ENCODE measurements around the gene GHDC. TPM values are rescaled to one million over a fixed set of nuclear protein-coding genes. Genes with fewer than 3 reads are reported as not detected.

The GHDC gene
- polyA plus RNA-seq, 6 donors from 2014 or later = 21.9 to 32.7 (median 26.2) TPM

GRCh38 chr17:42185621-42185930 lies 8.7 kb downstream of the GHDC start:
- DNase-seq (no peak), ATAC-seq (ENCODE audit: low read depth in 2 of 2) (no peak)
- Mint-ChIP-seq H3K4me1 (peaks cover 36 to 46% (median 39%) of the 10 kb centered on the region in 3 donors), H3K4me3 (peak overlapping the region in 4 of 8 donors; percentile 87 to 96 (median 89)), H3K36me3 (no peaks in the 10 kb centered on the region), H3K27me3 (no peaks in the 10 kb centered on the region), H3K27ac (peak overlapping the region in 2 of 6 donors; percentile 29 to 39), H3K9me3 (peaks cover 0 to 1% (median 0%) of the 10 kb centered on the region in 7 donors)

GRCh38 chr17:42184713-42185620 lies 9.3 kb downstream of the GHDC start, which contains the start of gene HCRT:
TSS of gene HCRT (minus strand) at chr17:42185452. CDS start at chr17:42185365, 87 bp downstream.
- no peaks in the 10 kb centered on the region for H3K27me3 Mint-ChIP-seq
- H3K36me3 Mint-ChIP-seq = no peaks in the 10 kb centered on the region
- ATAC-seq (ENCODE audit: low read depth in 2 of 2) (no peak), DNase-seq (no peak)
- H3K9me3 Mint-ChIP-seq = no peaks in the 10 kb centered on the region
- H3K4me3 Mint-ChIP-seq = peak within 1 kb of the TSS; percentile 82 to 96 (median 89)
- peaks cover 38 to 48% (median 42%) of the 10 kb centered on the region in 3 donors for H3K4me1 Mint-ChIP-seq
- peak within 1 kb of the TSS; percentile 58 to 95 (median 94) for H3K27ac Mint-ChIP-seq

- H3K27me3 Mint-ChIP-seq = no peaks in the 10 kb centered on the region
- peak; percentile 79 for DNase-seq
- peak; percentile 77 to 79 for ATAC-seq (ENCODE audit: low read depth in 2 of 2)
- no peaks in the 10 kb centered on the region for H3K36me3 Mint-ChIP-seq
- no peaks in the 10 kb centered on the region for H3K9me3 Mint-ChIP-seq
- H3K4me1 Mint-ChIP-seq = peaks cover 45 to 55% (median 47%) of the 10 kb centered on the region in 3 donors
- peak overlapping the region; percentile 87 to 96 (median 91) for H3K4me3 Mint-ChIP-seq
- peak overlapping the region; percentile 94 to 99 (median 98) for H3K27ac Mint-ChIP-seq
Measured at GRCh38 chr17:42183741-42184711, 10.3 kb downstream of the GHDC start.

GRCh38 chr17:42182927-42183734 lies 11.2 kb downstream of the GHDC start:
- Mint-ChIP-seq H3K27me3 (no peaks in the 10 kb centered on the region), H3K9me3 (no peaks in the 10 kb centered on the region), H3K36me3 (no peaks in the 10 kb centered on the region), H3K4me1 (peaks cover 45 to 59% (median 49%) of the 10 kb centered on the region in 3 donors), H3K4me3 (peak overlapping the region; percentile 87 to 96 (median 91)), H3K27ac (peak overlapping the region; percentile 94 to 99 (median 98))
- DNase-seq (no peak), ATAC-seq (ENCODE audit: low read depth in 2 of 2) (no peak)

- peaks cover 50 to 64% (median 55%) of the 10 kb centered on the region in 3 donors for H3K4me1 Mint-ChIP-seq
- peak overlapping the region; percentile 69 to 87 (median 78) for H3K4me3 Mint-ChIP-seq
- no peak for ATAC-seq (ENCODE audit: low read depth in 2 of 2)
- DNase-seq = no peak
- peak overlapping the region in 4 of 6 donors; percentile 32 to 58 (median 42) for H3K27ac Mint-ChIP-seq
- H3K27me3 Mint-ChIP-seq = peaks cover 0 to 7% (median 0%) of the 10 kb centered on the region in 3 donors
- H3K9me3 Mint-ChIP-seq = no peaks in the 10 kb centered on the region
- H3K36me3 Mint-ChIP-seq = no peaks in the 10 kb centered on the region
Measured at GRCh38 chr17:42181851-42182207, 12.5 kb downstream of the GHDC start.

- ATAC-seq (ENCODE audit: low read depth in 2 of 2) (peak; percentile 44 to 56), DNase-seq (peak; percentile 83)
- no peaks in the 10 kb centered on the region for H3K9me3 Mint-ChIP-seq
- H3K27me3 Mint-ChIP-seq = peaks cover 0 to 8% (median 0%) of the 10 kb centered on the region in 3 donors
- peaks cover 50 to 64% (median 55%) of the 10 kb centered on the region in 3 donors for H3K4me1 Mint-ChIP-seq
- H3K27ac Mint-ChIP-seq = peak within 1 kb of the TSS in 5 of 6 donors; percentile 32 to 82 (median 58)
- peak within 1 kb of the TSS; percentile 69 to 87 (median 82) for H3K4me3 Mint-ChIP-seq
- no peaks in the 10 kb centered on the region for H3K36me3 Mint-ChIP-seq
Measured at GRCh38 chr17:42180922-42181850, 13.1 kb downstream of the GHDC start, which contains the start of gene KCNH4. TSS of gene KCNH4 (minus strand) at chr17:42181142. CDS start at chr17:42180945, 197 bp downstream.

GRCh38 chr17:42180411-42180921 lies 13.8 kb downstream of the GHDC start:
- Mint-ChIP-seq H3K9me3 (no peaks in the 10 kb centered on the region), H3K36me3 (peaks cover 0 to 3% of the 10 kb centered on the region in 2 donors), H3K4me1 (peaks cover 50 to 62% (median 55%) of the 10 kb centered on the region in 3 donors), H3K27me3 (peaks cover 0 to 13% (median 0%) of the 10 kb centered on the region in 3 donors), H3K4me3 (peak overlapping the region; percentile 52 to 84 (median 75)), H3K27ac (no peak overlapping the region)
- no peak for DNase-seq
- ATAC-seq (ENCODE audit: low read depth in 2 of 2) = no peak

- ATAC-seq (ENCODE audit: low read depth in 2 of 2) (no peak), DNase-seq (no peak)
- H3K4me3 Mint-ChIP-seq = peak overlapping the region; percentile 52 to 84 (median 78)
- H3K27ac Mint-ChIP-seq = peak overlapping the region in 2 of 6 donors; percentile 59 to 82
- peaks cover 0 to 8% of the 10 kb centered on the region in 2 donors for H3K36me3 Mint-ChIP-seq
- peaks cover 0 to 13% (median 0%) of the 10 kb centered on the region in 3 donors for H3K27me3 Mint-ChIP-seq
- peaks cover 51 to 58% (median 55%) of the 10 kb centered on the region in 3 donors for H3K4me1 Mint-ChIP-seq
- no peaks in the 10 kb centered on the region for H3K9me3 Mint-ChIP-seq
Measured at GRCh38 chr17:42179911-42180410, 14.3 kb downstream of the GHDC start.

- Mint-ChIP-seq H3K27ac (peak overlapping the region in 1 of 6 donors; percentile 82), H3K36me3 (peaks cover 0 to 8% of the 10 kb centered on the region in 2 donors), H3K27me3 (peaks cover 0 to 13% (median 0%) of the 10 kb centered on the region in 3 donors), H3K4me1 (peaks cover 48 to 53% (median 48%) of the 10 kb centered on the region in 3 donors), H3K4me3 (peak overlapping the region in 6 of 8 donors; percentile 37 to 83 (median 78)), H3K9me3 (no peaks in the 10 kb centered on the region)
- no peak for ATAC-seq (ENCODE audit: low read depth in 2 of 2)
- no peak for DNase-seq
Measured at GRCh38 chr17:42179335-42179734, 15.0 kb downstream of the GHDC start.

- peaks cover 46 to 52% (median 46%) of the 10 kb centered on the region in 3 donors for H3K4me1 Mint-ChIP-seq
Measured at GRCh38 chr17:42178817-42179216, 15.5 kb downstream of the GHDC start.

GRCh38 chr17:42177684-42178083 lies 16.6 kb downstream of the GHDC start:
- Mint-ChIP-seq H3K36me3 (peaks cover 0 to 8% of the 10 kb centered on the region in 2 donors), H3K27me3 (peaks cover 0 to 13% (median 0%) of the 10 kb centered on the region in 3 donors), H3K27ac (peak overlapping the region in 2 of 6 donors; percentile 6 to 45), H3K4me1 (peaks cover 37 to 41% (median 37%) of the 10 kb centered on the region in 3 donors), H3K9me3 (no peaks in the 10 kb centered on the region), H3K4me3 (peak overlapping the region in 3 of 8 donors; percentile 4 to 51 (median 30))
- DNase-seq (no peak), ATAC-seq (ENCODE audit: low read depth in 2 of 2) (no peak)

More at GRCh38 chr17:42178817-42179216, 15.5 kb downstream of the GHDC start:
- Mint-ChIP-seq H3K4me3 (peak overlapping the region in 6 of 8 donors; percentile 47 to 83 (median 66)), H3K27me3 (peaks cover 0 to 13% (median 0%) of the 10 kb centered on the region in 3 donors), H3K27ac (peak overlapping the region in 3 of 6 donors; percentile 82 to 95 (median 86)), H3K36me3 (peaks cover 0 to 8% of the 10 kb centered on the region in 2 donors), H3K9me3 (no peaks in the 10 kb centered on the region)
- peak in 1 of 2 donors; percentile 27 for ATAC-seq (ENCODE audit: low read depth in 2 of 2)
- no peak for DNase-seq

All from naive B cell (primary cell).